Motor neuron (in vitro differentiated cells): ENCODE results near the gene CDK8. TPM values are rescaled to one million over a fixed set of nuclear protein-coding genes. Genes with fewer than 3 reads are reported as not detected.
"Not testable (repeated sequence)": the region's sequence is repeated elsewhere in the genome, so short reads cannot be mapped to it uniquely, and the experiment has no call there.

Source experiments
- ATAC-seq, 8 experiments: fragments of 200-7000 bp; cut with Tn5 transposase; replicated peaks in 6 of 8; 2 replicates each; pipeline ENCODE4 v1.8.0; 2021; ENCODE audit warnings: mild to moderate bottlenecking in 8 of 8, moderate library complexity in 8 of 8
- H3K27ac ChIP-seq, 2 donors: fragments of 250-450 bp; sonication (Bioruptor Pico); 2 replicates each; pipeline ENCODE4 v1.9.0; 2021; ENCODE audit warnings: antibody characterized with exemption in 2 of 2, mild to moderate bottlenecking in 2 of 2, moderate library complexity in 1 of 2
- H3K4me1 ChIP-seq, 2 donors: fragments of 250-450 bp; sonication (Bioruptor Pico); replicated peaks in 1 of 2; 2 replicates each; pipeline ENCODE4 v1.6.1; 2021; ENCODE audit warnings: antibody characterized with exemption in 2 of 2, mild to moderate bottlenecking in 2 of 2, moderate library complexity in 1 of 2
- H3K4me3 ChIP-seq, 5 donors: fragments of 250-450 bp; sonication (Bioruptor Pico); 2 replicates each; pipeline ENCODE4 v1.9.0; 2021; ENCODE audit warnings: antibody characterized with exemption in 5 of 5, mild to moderate bottlenecking in 5 of 5, moderate library complexity in 4 of 5
- WGBS, 10 experiments: fragments of 450-650 bp; shearing (Covaris generic); methylation state at CpG; one replicate each; pipeline ENCODE4 v1.0.0; 2022; 5-methylcytosine and 5-hydroxymethylcytosine counted together
- in situ Hi-C, 9 experiments: fragments of 400-800 bp; cut with MboI; loops; one replicate each; pipeline ENCODE4 v1.15.0; 2021; ENCODE audit warnings: low sequenced_read_pairs in 9 of 9, low pct_unique_long_range_greater_than_20kb in 2 of 9; ENCODE audit not compliant: unreplicated experiment in 9 of 9
- total RNA-seq, 8 experiments: library from RNA; unstranded; fragments of 300-600 nt; gene quantifications; 2 replicates each; pipeline versions ENCODE4 v1.2.3 to v1.2.4, GENCODE V29; 2022

CDK8 gene
- total RNA-seq, 8 experiments from 2014 or later, result 14.0 to 35.0 (median 28.1) TPM

- ATAC-seq, result no peak
- H3K4me3 ChIP-seq, result no peak overlapping the region
- H3K27ac ChIP-seq, result no peak overlapping the region
- no peaks in the 10 kb centered on the region for H3K4me1 ChIP-seq
- in situ Hi-C loops, result no loop called here
- WGBS, 10 experiments, result 71 to 100% (median 93%) methylated on average over 1 of the region's 1 CpG
Measured at GRCh38 chr13:26307701-26308100, 53.8 kb downstream of the CDK8 start.

DNA sequence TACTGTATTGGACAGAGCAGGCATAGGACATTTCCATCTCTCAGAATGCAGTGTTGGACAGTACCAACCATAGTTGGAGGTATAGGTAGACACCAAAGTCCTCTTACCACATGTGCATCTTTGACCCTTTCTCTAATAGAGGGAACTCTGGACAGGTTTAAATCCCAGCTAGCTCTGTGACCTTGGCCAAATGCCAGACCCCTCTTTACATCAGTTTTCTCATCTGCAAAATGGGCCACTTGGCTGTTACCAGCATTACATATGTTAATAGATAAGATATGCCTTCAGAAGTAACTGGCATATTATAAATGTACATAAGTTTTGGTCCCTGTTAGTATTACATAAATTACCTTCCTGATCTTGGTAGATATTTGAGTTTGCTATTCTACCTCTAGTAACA lies 54.3 kb downstream of the CDK8 start:
- Histone ChIP-seq H3K4me1 (no peaks in the 10 kb centered on the region), H3K4me3 (no peak overlapping the region), H3K27ac (no peak overlapping the region)
- ATAC-seq, result no peak
- in situ Hi-C loops, result no loop called here

DNA sequence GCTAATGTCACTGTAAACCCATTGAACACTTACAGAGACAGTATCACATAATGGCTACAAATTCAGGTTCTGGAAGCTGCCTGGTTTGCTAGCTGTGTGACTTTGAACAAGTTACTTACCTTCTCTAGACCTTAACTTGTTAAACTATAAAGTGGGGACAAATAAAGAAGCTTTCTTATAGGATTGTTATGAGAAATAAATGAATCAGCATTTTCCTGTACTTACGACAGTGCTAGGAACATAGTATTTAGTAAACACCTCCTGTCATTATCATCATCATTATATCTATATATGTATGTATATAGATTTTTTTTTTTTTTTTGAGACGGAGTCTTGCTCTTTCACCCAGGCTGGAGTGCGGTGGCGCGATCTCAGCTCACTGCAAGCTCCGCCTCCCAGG lies 54.9 kb downstream of the CDK8 start:
- no peak for ATAC-seq
- Histone ChIP-seq H3K4me1 (no peaks in the 10 kb centered on the region), H3K27ac (no peak overlapping the region), H3K4me3 (no peak overlapping the region)
- in situ Hi-C loops, result no loop called here
- 88 to 100% (median 98%) methylated on average over 1 to 2 of the region's 6 CpGs; no CpG with 5 or more reads in 6 of the 10 experiments for WGBS, 10 experiments

DNA sequence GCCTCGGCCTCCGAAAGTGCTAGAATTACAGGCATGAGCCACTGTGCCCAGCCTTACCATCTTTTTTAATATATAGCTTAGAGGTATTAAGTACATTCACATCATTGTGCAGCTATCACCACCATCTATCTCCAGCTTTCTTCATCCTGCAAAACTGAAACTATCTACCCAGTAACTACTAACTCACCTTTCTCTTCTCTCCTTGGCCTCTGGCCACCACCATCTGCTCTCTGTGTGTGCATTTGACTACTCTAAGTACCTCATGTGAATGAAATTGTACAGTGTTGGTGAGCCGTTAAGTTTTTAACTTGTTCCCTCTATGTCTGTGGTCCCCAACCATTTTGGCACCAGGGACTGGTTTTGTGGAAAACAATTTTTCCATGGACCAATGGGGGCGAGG lies 56.1 kb downstream of the CDK8 start:
- Histone ChIP-seq H3K4me1 (no peaks in the 10 kb centered on the region), H3K4me3 (no peak overlapping the region), H3K27ac (no peak overlapping the region)
- ATAC-seq, result no peak
- WGBS, 10 experiments, result 80 to 100% (median 95%) methylated on average over 1 to 4 of the region's 4 CpGs; no CpG with 5 or more reads in 3 of the 10 experiments
- in situ Hi-C loops, result no loop called here

GRCh38 chr13:26310470-26310869 lies 56.5 kb downstream of the CDK8 start:
- H3K4me3 ChIP-seq, result no peak overlapping the region
- no peak overlapping the region for H3K27ac ChIP-seq
- WGBS, 10 experiments, result 83 to 100% (median 93%) methylated on average over 2 to 5 of the region's 5 CpGs; no CpG with 5 or more reads in 4 of the 10 experiments
- in situ Hi-C loops, result no loop called here
- no peak for ATAC-seq
- H3K4me1 ChIP-seq, result no peaks in the 10 kb centered on the region

GRCh38 chr13:26312019-26312418 lies 58.1 kb downstream of the CDK8 start:
- H3K4me3 ChIP-seq, H3K27ac ChIP-seq, in situ Hi-C loops, ATAC-seq, H3K4me1 ChIP-seq: not testable (repeated sequence)
- WGBS, 10 experiments, result 89 to 100% (median 99%) methylated on average over 1 to 6 of the region's 7 CpGs; no CpG with 5 or more reads in 2 of the 10 experiments

GRCh38 chr13:26316095-26316494 lies 62.2 kb downstream of the CDK8 start:
- in situ Hi-C loops, H3K27ac ChIP-seq, ATAC-seq, H3K4me3 ChIP-seq, H3K4me1 ChIP-seq: not testable (repeated sequence)
- 86 to 100% (median 100%) methylated on average over 1 of the region's 1 CpG; no CpG with 5 or more reads in 6 of the 10 experiments for WGBS, 10 experiments

DNA sequence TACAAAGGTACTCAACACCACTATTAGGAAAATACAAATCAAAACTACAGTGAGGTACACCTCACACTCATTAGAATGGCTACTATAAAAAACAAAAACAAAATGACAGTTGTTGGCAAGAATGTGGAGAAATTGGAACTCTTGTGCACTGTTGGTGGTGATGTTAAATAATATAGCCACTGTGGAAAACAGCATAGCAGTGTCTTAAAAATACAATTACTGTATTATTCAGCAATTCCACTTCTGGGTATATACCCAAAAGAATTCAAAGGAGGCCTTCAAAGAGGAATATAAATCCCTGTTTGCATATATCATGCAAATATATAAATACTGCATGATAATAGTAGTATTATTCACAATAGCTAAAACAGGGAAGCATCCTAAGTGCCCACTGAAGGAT lies 66.8 kb downstream of the CDK8 start:
- Histone ChIP-seq H3K4me1 (no peaks in the 10 kb centered on the region), H3K27ac (no peak overlapping the region), H3K4me3 (no peak overlapping the region)
- no peak for ATAC-seq
- in situ Hi-C loops, result no loop called here

- WGBS, 10 experiments, result 88 to 100% (median 100%) methylated on average over 1 of the region's 2 CpGs; no CpG with 5 or more reads in 7 of the 10 experiments
- no peak overlapping the region for H3K4me3 ChIP-seq
- no peak overlapping the region for H3K27ac ChIP-seq
- no peaks in the 10 kb centered on the region for H3K4me1 ChIP-seq
- no peak for ATAC-seq
- in situ Hi-C loops, result no loop called here
Measured at GRCh38 chr13:26323127-26323526, 69.2 kb downstream of the CDK8 start.

- Histone ChIP-seq H3K4me3 (no peak overlapping the region), H3K4me1 (no peaks in the 10 kb centered on the region), H3K27ac (no peak overlapping the region)
- no peak for ATAC-seq
- WGBS, 10 experiments, result 75 to 100% (median 90%) methylated on average over 1 of the region's 1 CpG; no CpG with 5 or more reads in 1 of the 10 experiments
- in situ Hi-C loops, result no loop called here
Measured at GRCh38 chr13:26323764-26324163, 69.8 kb downstream of the CDK8 start.

DNA sequence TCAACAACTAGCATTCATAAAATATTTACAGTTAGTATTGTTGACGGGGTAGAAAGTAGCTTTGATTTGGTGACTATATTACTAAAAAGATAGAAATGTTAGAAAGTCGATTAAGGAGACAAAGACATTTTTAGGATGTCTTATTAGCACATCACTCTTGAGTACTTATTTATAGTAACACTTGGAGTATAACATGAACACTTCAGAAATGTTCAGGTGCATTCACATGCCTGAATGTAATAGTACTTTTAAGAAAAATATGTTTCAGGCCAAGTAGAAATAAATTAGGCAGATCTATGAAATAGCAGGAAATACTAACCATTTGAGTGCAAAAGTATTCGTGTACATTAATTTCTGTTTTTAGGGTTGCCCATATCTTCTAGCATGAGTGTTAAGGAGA lies 70.4 kb downstream of the CDK8 start:
- H3K27ac ChIP-seq, result no peak overlapping the region
- in situ Hi-C loops, result no loop called here
- no peak overlapping the region for H3K4me3 ChIP-seq
- no peaks in the 10 kb centered on the region for H3K4me1 ChIP-seq
- 61 to 100% (median 91%) methylated on average over 2 to 3 of the region's 3 CpGs; no CpG with 5 or more reads in 1 of the 10 experiments for WGBS, 10 experiments
- no peak for ATAC-seq

- no peak overlapping the region for H3K4me3 ChIP-seq
- H3K27ac ChIP-seq, result no peak overlapping the region
- no peaks in the 10 kb centered on the region for H3K4me1 ChIP-seq
- no peak for ATAC-seq
- in situ Hi-C loops, result no loop called here
Measured at GRCh38 chr13:26324867-26325266, 70.9 kb downstream of the CDK8 start.

DNA sequence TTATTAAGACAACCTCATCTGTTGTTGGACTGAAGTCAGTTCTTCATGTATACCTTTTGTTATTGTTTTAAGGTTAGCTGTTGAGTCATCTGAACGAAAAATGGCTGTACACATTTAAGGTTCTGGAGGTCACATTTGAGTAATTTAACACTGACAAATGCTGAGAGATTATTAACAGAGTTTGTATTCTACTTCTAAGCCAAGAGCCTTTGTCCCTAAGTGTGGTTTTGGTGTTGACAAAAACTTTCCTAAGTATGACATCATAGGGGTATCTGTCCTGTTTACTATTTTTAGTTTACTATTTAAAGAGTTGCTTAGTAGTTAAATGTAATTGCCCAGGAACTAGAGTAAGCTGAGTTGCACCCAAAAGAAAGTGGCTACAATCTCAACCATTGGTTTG lies 71.9 kb downstream of the CDK8 start:
- ATAC-seq, result no peak
- in situ Hi-C loops, result no loop called here
- WGBS, 10 experiments, result 71 to 100% (median 86%) methylated on average over 1 of the region's 1 CpG; no CpG with 5 or more reads in 3 of the 10 experiments
- Histone ChIP-seq H3K4me1 (no peaks in the 10 kb centered on the region), H3K27ac (no peak overlapping the region), H3K4me3 (no peak overlapping the region)

- 61 to 100% (median 100%) methylated on average over 1 to 2 of the region's 2 CpGs; no CpG with 5 or more reads in 4 of the 10 experiments for WGBS, 10 experiments
- no peaks in the 10 kb centered on the region for H3K4me1 ChIP-seq
- in situ Hi-C loops, result no loop called here
- ATAC-seq, result no peak
- no peak overlapping the region for H3K4me3 ChIP-seq
- no peak overlapping the region for H3K27ac ChIP-seq
Measured at GRCh38 chr13:26326562-26326961, 72.6 kb downstream of the CDK8 start.
